ENCODE measurements around the gene PSPC1.
"Not testable (repeated sequence)": the region's sequence is repeated elsewhere in the genome, so short reads cannot be mapped to it uniquely, and the experiment has no call there.

The PSPC1 gene

GRCh38 chr13:19782727-19783682 is at the start of gene PSPC1:
Gene PSPC1, minus strand, starts transcription at chr13:19782945. Its CDS starts 188 bp downstream, at chr13:19782757.
- peak; percentile 95 for DNase-seq (ENCODE audit: low read depth, low spot score)
- in situ Hi-C loops (cut with HindIII; ENCODE audit: low sequenced_read_pairs) = not testable (repeated sequence)

GRCh38 chr13:19822673-19823072 is 39.9 kb upstream of the PSPC1 start:
- in situ Hi-C loops (cut with HindIII; ENCODE audit: low sequenced_read_pairs) = no loop called here
- no peak overlapping the region for H3K4me3 ChIP-seq (ENCODE audit: low read depth, low read length)
- TF ChIP-seq CTCF (IDR thresholded peaks at IDR 0.05; ENCODE audit: low read depth, low read length) = no peak
- DNase-seq (ENCODE audit: low read depth, low spot score) = no peak

More at GRCh38 chr13:19782727-19783682, at the start of gene PSPC1:
- H3K4me3 ChIP-seq (ENCODE audit: low read depth, low read length) = peak within 1 kb of the TSS; percentile 74

- peak; percentile 60 for TF ChIP-seq CTCF (IDR thresholded peaks at IDR 0.05; ENCODE audit: low read depth, low read length)
- in situ Hi-C loops (cut with HindIII; ENCODE audit: low sequenced_read_pairs) = no loop called here
- no peak overlapping the region for H3K4me3 ChIP-seq (ENCODE audit: low read depth, low read length)
- peak; percentile 18 for DNase-seq (ENCODE audit: low read depth, low spot score)
These were observed 35.6 kb upstream of the PSPC1 start for GRCh38 chr13:19818223-19818842.

- DNase-seq (ENCODE audit: low read depth, low spot score) = no peak
- in situ Hi-C loops (cut with HindIII; ENCODE audit: low sequenced_read_pairs) = no loop called here
- no peak overlapping the region for H3K4me3 ChIP-seq (ENCODE audit: low read depth, low read length)
- no peak for TF ChIP-seq CTCF (IDR thresholded peaks at IDR 0.05; ENCODE audit: low read depth, low read length)
These were observed 34.9 kb upstream of the PSPC1 start for GRCh38 chr13:19817510-19818158.

- no peak for TF ChIP-seq CTCF (IDR thresholded peaks at IDR 0.05; ENCODE audit: low read depth, low read length)
- no peak overlapping the region for H3K4me3 ChIP-seq (ENCODE audit: low read depth, low read length)
- no peak for DNase-seq (ENCODE audit: low read depth, low spot score)
- in situ Hi-C loops (cut with HindIII; ENCODE audit: low sequenced_read_pairs) = no loop called here
These were observed 34.4 kb upstream of the PSPC1 start for GRCh38 chr13:19817106-19817505.

- in situ Hi-C loops (cut with HindIII; ENCODE audit: low sequenced_read_pairs); DNase-seq (ENCODE audit: low read depth, low spot score); H3K4me3 ChIP-seq (ENCODE audit: low read depth, low read length): not testable (repeated sequence)
These were observed 33.1 kb upstream of the PSPC1 start for GRCh38 chr13:19815842-19816241.

- TF ChIP-seq CTCF (IDR thresholded peaks at IDR 0.05; ENCODE audit: low read depth, low read length) = no peak
- in situ Hi-C loops (cut with HindIII; ENCODE audit: low sequenced_read_pairs) = no loop called here
- no peak overlapping the region for H3K4me3 ChIP-seq (ENCODE audit: low read depth, low read length)
- no peak for DNase-seq (ENCODE audit: low read depth, low spot score)
These were observed 28.5 kb upstream of the PSPC1 start for GRCh38 chr13:19810996-19811881.
